HFF-Myc (cell line): ENCODE measurements around the gene CYB5R4.

Source experiments
- DNase-seq: peaks from one replicate; pipeline ENCODE4 v3.0.0-alpha.2; 2011; ENCODE audit warnings: low read depth; ENCODE audit errors: extremely low read depth
- H3K4me3 ChIP-seq: replicated peaks from 2 replicates; pipeline ENCODE4 v1.5.1; 2011; ENCODE audit warnings: low read depth, mild to moderate bottlenecking, control low read depth, low read length
- TF ChIP-seq, protein P1 (sequence below): IDR thresholded peaks from 2 replicates; pipeline ENCODE4 v1.5.1; 2012; ENCODE audit warnings: mild to moderate bottlenecking, low read depth, low read length, control low read depth; ENCODE audit errors: missing control alignments

The CYB5R4 gene

DNA sequence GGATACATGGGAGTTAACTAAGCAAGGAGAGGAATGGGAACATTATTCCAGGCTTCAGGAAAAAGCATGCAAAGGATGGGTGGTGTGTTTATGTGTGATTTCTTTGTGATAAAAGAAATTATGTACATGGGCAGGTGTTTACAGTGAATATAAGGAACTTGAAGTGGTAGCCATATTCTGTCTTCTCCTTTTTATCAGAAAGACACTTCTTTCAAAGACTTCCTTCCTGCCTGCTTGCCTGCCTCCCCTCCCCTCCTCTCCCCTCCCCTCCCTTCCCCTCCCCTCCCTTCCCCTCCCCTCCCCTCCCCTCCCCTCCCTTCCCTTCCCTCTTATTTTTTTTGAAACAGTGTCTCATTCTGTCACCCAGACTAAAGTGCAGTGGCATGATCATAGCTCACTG, 14.4 kb downstream of the CYB5R4 start:
- TF ChIP-seq, protein P1, sequence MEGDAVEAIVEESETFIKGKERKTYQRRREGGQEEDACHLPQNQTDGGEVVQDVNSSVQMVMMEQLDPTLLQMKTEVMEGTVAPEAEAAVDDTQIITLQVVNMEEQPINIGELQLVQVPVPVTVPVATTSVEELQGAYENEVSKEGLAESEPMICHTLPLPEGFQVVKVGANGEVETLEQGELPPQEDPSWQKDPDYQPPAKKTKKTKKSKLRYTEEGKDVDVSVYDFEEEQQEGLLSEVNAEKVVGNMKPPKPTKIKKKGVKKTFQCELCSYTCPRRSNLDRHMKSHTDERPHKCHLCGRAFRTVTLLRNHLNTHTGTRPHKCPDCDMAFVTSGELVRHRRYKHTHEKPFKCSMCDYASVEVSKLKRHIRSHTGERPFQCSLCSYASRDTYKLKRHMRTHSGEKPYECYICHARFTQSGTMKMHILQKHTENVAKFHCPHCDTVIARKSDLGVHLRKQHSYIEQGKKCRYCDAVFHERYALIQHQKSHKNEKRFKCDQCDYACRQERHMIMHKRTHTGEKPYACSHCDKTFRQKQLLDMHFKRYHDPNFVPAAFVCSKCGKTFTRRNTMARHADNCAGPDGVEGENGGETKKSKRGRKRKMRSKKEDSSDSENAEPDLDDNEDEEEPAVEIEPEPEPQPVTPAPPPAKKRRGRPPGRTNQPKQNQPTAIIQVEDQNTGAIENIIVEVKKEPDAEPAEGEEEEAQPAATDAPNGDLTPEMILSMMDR, result no peak
- DNase-seq, result no peak
- H3K4me3 ChIP-seq, result no peak overlapping the region

DNA sequence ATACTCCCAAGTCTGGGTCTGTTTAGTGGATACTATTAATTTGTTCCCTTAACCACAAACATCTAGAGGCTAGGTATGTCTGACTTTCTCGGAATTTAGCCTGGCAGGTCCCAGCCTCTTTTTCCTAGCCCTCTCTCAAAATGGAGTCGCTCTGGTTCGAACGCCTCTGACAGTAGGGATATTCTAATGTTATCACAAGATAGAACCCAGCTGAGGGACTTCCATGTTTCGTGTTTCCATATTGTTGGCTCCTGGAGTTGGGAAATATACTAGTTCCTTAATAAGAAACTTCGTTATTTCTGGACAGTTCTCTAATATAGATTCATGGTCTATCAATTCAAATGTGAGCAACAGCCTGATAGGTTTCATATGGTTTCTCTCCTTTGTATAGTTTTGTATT, 16.4 kb downstream of the CYB5R4 start:
- no peak for DNase-seq
- TF ChIP-seq, protein P1, result no peak

DNA sequence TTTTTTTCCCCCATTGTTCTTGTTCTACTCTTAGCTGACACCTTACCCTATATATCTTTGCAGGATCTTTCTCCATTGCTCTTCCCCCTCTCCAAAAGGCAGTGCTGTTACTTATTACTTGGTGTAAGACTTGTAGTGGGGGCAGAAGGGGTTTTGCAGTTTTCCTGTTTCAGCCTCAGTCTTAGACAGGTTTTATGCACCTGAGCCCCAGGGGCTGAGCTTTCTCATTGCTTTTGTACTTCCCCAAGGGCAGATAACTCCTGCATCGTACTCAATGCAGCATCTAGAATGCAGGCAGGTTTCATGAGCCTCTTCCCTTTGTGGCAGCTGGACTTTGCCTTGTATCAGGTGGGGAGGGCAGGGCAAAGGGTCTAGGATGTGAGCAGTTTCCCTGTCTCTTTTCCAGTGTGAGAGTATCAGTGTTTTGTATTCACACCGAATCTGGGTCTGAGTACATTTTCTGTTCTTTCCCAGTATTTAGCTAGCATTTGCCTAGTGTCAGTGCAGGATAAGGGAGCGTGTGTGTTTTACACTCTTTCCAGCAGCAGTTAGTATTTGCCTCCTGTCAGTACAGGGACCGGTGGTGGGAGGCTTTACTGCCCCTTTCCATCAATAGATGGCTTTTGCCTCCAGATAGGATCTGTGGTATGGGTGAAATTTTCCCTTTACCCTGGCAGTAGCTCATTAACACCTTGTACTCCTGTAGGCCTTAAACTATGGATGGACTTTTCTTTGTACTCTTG, 19.6 kb downstream of the CYB5R4 start:
- TF ChIP-seq, protein P1, result no peak
- no peak overlapping the region for H3K4me3 ChIP-seq
- DNase-seq, result no peak

More for the DNA sequence above, 16.4 kb downstream of the CYB5R4 start:
- H3K4me3 ChIP-seq, result no peak overlapping the region

DNA sequence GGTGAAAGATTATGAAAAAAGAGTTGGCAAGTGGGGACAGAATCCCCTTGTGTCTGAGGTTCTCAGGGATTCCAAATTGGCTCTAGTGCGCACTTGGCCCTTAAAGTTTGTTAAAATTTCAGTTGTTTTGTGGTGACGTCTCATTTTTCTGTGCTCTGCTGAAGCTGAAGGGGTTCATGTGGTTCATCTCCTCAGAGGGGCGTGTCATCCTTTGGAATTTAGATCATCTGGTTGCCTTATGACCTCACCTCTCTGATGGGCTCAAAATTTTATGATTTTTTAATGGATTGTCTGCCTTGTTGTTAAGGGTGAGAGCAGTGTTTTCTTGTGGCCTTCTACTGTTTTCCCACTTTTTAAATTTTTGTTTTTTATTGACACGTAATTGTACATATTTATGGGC, 20.3 kb downstream of the CYB5R4 start:
- DNase-seq, result no peak
- TF ChIP-seq, protein P1, result no peak
- H3K4me3 ChIP-seq, result no peak overlapping the region

DNA sequence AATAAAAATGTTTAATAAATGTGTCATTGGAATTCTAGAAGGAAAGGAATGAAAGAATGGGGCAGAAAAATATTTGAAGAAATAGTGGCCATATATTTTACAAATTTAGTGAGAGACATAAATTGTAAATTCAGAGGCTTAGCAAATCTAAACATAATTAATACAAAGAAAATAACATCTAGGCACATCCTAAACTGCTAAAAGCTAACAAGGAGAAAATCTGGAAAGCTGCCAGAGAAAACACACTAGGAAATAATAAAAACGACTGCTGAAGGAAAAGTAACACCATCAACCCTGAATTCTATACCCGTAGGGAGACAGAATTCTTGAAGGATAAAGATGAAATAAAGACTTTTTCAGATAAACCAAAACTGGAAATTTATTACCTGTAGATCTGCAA, 23.8 kb downstream of the CYB5R4 start:
- TF ChIP-seq, protein P1, result no peak
- DNase-seq, result no peak
- H3K4me3 ChIP-seq, result no peak overlapping the region

DNA sequence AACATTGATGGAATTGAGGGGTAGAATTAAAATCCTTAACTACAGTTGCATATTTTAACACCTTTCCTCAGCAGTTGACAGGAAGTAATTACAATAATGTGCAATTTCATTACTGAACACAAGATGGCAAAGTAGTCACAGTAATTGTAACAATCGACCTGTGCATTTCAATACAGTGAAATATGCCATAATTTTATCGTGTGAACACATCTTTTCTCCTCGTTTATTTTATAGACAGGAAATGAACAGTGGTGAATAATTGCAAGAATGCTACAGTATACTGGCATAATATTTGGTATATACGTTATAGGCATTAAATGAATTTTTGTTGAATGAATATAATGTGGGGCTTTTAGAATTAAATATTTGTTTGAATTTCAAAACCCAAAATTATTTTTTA, 25.0 kb downstream of the CYB5R4 start:
- TF ChIP-seq, protein P1, result peak; percentile 46
- DNase-seq, result peak; percentile 43
- H3K4me3 ChIP-seq, result no peak overlapping the region

DNA sequence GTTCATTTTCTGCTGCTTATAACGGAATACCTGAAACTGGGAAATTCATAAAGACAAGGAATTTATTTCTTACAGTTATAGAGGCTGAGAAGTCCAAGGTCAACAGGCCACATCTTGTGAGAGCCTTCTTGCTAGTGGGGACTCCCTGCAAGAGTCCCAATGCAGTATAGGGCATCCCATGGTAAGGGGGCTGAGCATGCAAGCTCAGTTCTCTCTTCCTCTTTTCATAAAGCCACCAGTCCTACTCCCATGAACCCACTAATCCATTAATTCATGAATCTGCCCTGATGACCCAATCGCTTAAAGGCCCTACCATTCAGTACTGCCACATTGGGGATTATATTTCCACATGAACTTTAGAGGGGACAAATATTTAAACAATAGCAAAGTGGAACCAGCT, 26.5 kb downstream of the CYB5R4 start:
- TF ChIP-seq, protein P1, result no peak
- no peak for DNase-seq

More for the DNA sequence above, 26.5 kb downstream of the CYB5R4 start:
- H3K4me3 ChIP-seq, result no peak overlapping the region
